ENCODE results near the gene DIO3.

DNA sequence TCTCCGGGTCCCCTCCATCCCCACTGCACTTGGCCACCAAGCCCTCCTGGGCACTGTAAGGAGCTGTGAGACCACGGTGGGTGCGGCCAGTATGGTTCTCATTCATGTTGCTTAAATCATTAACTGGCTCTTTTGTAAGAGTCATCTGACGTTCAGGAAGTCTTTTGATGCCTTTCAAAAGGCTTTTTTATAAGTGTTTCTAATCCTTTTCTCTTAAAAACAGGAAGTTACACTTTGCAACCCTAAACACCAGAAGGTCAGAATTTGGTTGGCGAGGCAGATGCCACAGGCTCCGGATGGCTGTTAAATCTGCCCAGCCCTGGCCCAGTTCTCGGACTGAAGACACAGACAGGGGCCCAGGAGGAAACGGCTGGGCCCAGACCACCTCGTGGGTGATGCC lies 26.1 kb upstream of the DIO3 start:
- no peak for TF ChIP-seq TAF1 (IDR thresholded peaks at IDR 0.05; ENCODE audit: low read depth)
- TF ChIP-seq EP300 (IDR thresholded peaks at IDR 0.05; ENCODE audit: borderline replicate concordance), result no peak
- no peak for TF ChIP-seq CEBPB (IDR thresholded peaks at IDR 0.05)
- no peak for TF ChIP-seq FOXM1 (IDR thresholded peaks at IDR 0.05; ENCODE audit: borderline replicate concordance, low read depth)
- TF ChIP-seq YY1 (IDR thresholded peaks at IDR 0.05; ENCODE audit: low read depth), result no peak
- TF ChIP-seq REST (IDR thresholded peaks at IDR 0.05; ENCODE audit: low read depth), result no peak
- TF ChIP-seq CREB1 (IDR thresholded peaks at IDR 0.05; ENCODE audit: low read depth), result no peak
- TF ChIP-seq EGR1 (IDR thresholded peaks at IDR 0.05), result no peak
- TF ChIP-seq RAD21 (IDR thresholded peaks at IDR 0.05; ENCODE audit: low read depth), result no peak
- no peak for TF ChIP-seq ZBTB7A (IDR thresholded peaks at IDR 0.05; ENCODE audit: low read depth)
- TF ChIP-seq MAX (IDR thresholded peaks at IDR 0.05), result no peak
- no peak for TF ChIP-seq NFIC (IDR thresholded peaks at IDR 0.05)
- no peak for TF ChIP-seq TCF12 (IDR thresholded peaks at IDR 0.05; ENCODE audit: low read depth)
- TF ChIP-seq, protein P1, sequence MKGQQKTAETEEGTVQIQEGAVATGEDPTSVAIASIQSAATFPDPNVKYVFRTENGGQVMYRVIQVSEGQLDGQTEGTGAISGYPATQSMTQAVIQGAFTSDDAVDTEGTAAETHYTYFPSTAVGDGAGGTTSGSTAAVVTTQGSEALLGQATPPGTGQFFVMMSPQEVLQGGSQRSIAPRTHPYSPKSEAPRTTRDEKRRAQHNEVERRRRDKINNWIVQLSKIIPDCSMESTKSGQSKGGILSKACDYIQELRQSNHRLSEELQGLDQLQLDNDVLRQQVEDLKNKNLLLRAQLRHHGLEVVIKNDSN (IDR thresholded peaks at IDR 0.05), result no peak
